GM23248 (cell line): ENCODE data around the gene HAO2.

Experiments
- EZH2 ChIP-seq: fragments of 200-600 bp; sonication (generic); IDR thresholded peaks from 2 replicates; pipeline ENCODE4 v1.6.1; 2018; ENCODE audit warnings: antibody characterized with exemption, mild to moderate bottlenecking; ENCODE audit not compliant: insufficient read depth, poor library complexity, severe bottlenecking
- EZH2phosphoT487 ChIP-seq: fragments of 200-600 bp; sonication (generic); IDR thresholded peaks from 2 replicates; pipeline ENCODE4 v1.6.1; 2018; ENCODE audit warnings: antibody characterized with exemption, moderate library complexity, mild to moderate bottlenecking, low read depth; ENCODE audit not compliant: insufficient read depth

GRCh38 chr1:119338004-119338403 is 30.6 kb upstream of the HAO2 start:
- TF ChIP-seq EZH2 = no peak
- TF ChIP-seq EZH2phosphoT487 = no peak
